ENCODE data around the gene IQCE. TPM values are rescaled to one million over a fixed set of nuclear protein-coding genes. Genes with fewer than 3 reads are reported as not detected.

IQCE gene
- total RNA-seq (2022; extraction: Qiagen RNA extraction; ENCODE audit: low read depth) = 9.8 to 14.8 TPM (median 12.3 TPM) in 5 replicates

GRCh38 chr7:2558629-2559282 lies at the start of gene IQCE:
Gene IQCE, plus strand, starts transcription at chr7:2558979. Its CDS starts 203 bp downstream, at chr7:2559182.

DNA sequence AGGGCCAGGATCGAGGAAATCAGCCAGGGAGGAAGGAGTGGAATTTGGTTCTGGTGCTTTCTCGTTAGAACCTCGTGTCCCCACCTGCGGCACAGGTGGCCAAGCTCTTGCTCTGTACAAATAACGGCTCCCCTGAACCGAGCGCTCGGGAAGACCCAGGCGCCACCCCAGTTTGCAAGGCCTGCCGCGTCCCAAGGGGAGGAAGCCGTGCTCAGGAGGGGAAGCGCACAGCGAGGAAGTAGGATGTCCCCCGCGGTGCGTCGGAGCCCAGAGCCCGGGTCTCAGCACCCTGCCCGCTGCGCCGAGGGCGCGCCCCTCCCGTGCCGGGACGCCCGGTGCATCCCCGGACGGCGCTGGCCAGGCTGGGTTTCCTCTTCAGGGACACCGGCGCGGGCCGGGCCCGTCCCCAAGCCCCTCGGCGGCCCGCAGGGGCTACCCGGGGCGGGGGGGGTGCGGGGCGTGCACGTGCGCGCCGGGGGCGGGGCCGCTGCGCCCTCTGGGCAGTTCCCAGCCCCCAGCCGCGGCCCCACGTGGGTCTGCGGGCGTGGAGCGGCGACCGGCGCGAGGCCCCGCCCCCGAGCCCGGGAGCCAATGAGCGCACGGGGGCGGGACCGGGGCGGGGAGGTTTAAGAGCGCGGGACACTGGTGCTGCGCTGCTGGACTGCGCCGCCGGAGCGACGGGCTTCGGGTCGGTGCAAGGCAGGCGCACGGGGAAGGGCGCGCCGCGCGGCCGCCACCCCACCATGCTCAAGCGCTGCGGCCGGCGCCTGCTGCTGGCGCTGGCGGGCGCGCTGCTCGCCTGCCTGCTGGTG lies 39.5 kb upstream of the IQCE start, which contains the start of gene LFNG:
Gene LFNG (plus strand): TSS at position 656 of the 812 bp plus-strand sequence. CDS start 88 bp downstream, at position 744.

GRCh38 chr7:2555121-2556052 lies 3.4 kb upstream of the IQCE start, which contains the start of gene BRAT1:
Gene BRAT1, minus strand, starts transcription at chr7:2555524. Its CDS starts 1,093 bp downstream, at chr7:2554431.

GRCh38 chr7:2631946-2632732 lies 73.4 kb downstream of the IQCE start, which contains the start of gene TTYH3:
Gene TTYH3, plus strand, starts transcription at chr7:2631986. Its CDS starts 170 bp downstream, at chr7:2632156.

Other genes starting within 250 kb of the IQCE start
- gene SNX8, start 244.5 kb upstream of the IQCE start, total RNA-seq (2022; extraction: Qiagen RNA extraction; ENCODE audit: low read depth) = 41.3 to 73.4 TPM (median 55.2 TPM) in 5 replicates
- gene EIF3B, start 204.2 kb upstream of the IQCE start, total RNA-seq (2022; extraction: Qiagen RNA extraction; ENCODE audit: low read depth) = 227 to 270 TPM (median 234 TPM) in 5 replicates
- gene CHST12, start 155.4 kb upstream of the IQCE start, total RNA-seq (2022; extraction: Qiagen RNA extraction; ENCODE audit: low read depth) = 7.8 to 16.3 TPM (median 13.6 TPM) in 5 replicates
- not detected in 5 replicates for gene GRIFIN, start 82.6 kb upstream of the IQCE start, total RNA-seq (2022; extraction: Qiagen RNA extraction; ENCODE audit: low read depth)
- 8.4 to 14.0 TPM (median 12.7 TPM) in 5 replicates for gene LFNG, start 39.2 kb upstream of the IQCE start, total RNA-seq (2022; extraction: Qiagen RNA extraction; ENCODE audit: low read depth)
- gene BRAT1, start 3.5 kb upstream of the IQCE start, total RNA-seq (2022; extraction: Qiagen RNA extraction; ENCODE audit: low read depth) = 25.2 to 40.5 TPM (median 35.0 TPM) in 5 replicates
- 46.2 to 65.0 TPM (median 56.5 TPM) in 5 replicates for gene TTYH3, start 73.0 kb downstream of the IQCE start, total RNA-seq (2022; extraction: Qiagen RNA extraction; ENCODE audit: low read depth)
- gene AMZ1, start 129.2 kb downstream of the IQCE start, total RNA-seq (2022; extraction: Qiagen RNA extraction; ENCODE audit: low read depth) = 0.05 TPM in 1 of 5 replicates, not detected in the others